GM12801 (cell line): ENCODE measurements around the gene ADIPOR2.

Source experiments
- TF ChIP-seq, protein P1 (sequence below): IDR thresholded peaks from one replicate; pipeline ENCODE4 v1.5.1; 2011; ENCODE audit warnings: control low read depth; ENCODE audit not compliant: insufficient read length; ENCODE audit errors: extremely low read depth

ADIPOR2 gene

DNA sequence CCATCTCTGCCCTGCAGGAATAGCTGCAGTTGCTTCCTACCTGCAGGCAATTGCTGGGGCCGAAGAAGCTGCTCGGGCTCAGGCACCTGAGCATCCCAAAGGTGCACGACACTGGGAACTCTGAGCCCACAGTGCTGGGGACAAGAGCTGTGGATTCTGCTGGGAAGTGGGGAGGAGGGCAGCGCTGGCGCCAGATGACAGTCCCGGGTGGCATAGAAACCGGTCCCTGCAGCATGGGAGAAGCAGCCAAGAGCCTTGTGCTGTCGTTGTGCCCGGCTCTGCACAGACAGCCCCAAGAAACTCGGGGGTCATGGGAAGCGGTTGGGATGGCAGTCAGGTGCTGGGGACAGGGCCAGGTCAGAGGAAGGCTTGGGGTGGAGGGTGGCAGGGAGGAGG, 130.0 kb downstream of the ADIPOR2 start:
- TF ChIP-seq, protein P1, sequence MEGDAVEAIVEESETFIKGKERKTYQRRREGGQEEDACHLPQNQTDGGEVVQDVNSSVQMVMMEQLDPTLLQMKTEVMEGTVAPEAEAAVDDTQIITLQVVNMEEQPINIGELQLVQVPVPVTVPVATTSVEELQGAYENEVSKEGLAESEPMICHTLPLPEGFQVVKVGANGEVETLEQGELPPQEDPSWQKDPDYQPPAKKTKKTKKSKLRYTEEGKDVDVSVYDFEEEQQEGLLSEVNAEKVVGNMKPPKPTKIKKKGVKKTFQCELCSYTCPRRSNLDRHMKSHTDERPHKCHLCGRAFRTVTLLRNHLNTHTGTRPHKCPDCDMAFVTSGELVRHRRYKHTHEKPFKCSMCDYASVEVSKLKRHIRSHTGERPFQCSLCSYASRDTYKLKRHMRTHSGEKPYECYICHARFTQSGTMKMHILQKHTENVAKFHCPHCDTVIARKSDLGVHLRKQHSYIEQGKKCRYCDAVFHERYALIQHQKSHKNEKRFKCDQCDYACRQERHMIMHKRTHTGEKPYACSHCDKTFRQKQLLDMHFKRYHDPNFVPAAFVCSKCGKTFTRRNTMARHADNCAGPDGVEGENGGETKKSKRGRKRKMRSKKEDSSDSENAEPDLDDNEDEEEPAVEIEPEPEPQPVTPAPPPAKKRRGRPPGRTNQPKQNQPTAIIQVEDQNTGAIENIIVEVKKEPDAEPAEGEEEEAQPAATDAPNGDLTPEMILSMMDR = no peak

DNA sequence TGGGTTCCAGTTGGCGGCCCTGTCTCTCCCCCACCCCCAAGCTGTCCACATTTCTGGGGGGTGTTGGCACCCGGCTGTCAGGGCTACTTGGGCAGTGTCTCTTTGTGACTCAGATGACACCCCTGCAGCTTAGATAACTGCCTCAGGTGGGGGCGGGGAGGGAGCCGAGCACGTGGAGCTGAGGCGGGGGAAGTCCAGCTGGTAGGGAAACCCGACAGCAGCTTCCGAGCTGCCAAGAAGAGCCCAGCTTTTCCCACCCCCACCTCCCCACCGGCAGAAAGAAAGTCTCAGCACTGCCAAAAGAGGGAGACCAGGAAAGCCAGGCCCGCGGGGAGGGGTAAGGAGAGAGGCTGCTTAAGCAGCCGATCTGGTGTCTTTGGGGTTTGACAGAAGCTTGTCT, 130.9 kb downstream of the ADIPOR2 start:
- TF ChIP-seq, protein P1 = no peak

DNA sequence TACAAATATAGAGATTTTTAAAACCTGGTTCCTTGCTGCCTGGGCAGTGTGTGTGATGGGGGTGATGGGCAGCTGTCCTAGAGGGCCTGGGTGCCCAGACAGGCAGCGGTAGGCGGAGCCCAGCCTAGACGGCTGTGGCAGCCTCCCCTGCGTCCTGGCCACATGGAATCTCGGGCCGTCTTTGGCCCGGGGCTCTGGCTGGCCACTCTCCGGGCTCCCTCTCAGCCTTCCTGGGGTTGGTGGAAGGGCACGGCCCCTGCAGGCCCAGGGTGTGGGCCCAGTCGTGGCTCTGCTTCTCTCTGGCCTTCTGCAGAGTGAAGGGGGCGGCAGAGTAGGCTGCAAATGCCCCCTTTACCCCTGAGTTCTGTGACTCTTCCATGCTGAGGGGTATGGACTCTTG, 131.8 kb downstream of the ADIPOR2 start:
- TF ChIP-seq, protein P1 = no peak

DNA sequence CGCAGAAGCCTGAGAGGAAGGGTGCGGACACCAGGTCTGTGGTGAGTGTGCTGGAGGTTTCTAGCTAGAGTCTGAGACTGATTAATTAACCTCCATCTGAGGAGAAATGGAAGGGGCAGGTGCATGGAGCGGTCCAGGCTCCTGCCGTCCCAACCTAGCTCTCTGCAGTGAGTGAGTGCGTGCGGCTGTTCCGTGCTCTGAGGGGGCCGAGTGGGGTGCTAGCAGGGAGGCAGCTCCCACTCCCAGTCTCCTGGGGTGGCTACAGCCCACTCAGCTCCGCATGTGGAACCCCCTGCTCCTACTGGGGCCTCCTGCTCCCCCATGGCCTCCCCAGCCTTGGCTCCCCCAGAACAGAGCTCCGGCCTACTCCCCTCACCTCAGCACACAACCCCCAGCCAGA, 132.4 kb downstream of the ADIPOR2 start:
- TF ChIP-seq, protein P1 = no peak

DNA sequence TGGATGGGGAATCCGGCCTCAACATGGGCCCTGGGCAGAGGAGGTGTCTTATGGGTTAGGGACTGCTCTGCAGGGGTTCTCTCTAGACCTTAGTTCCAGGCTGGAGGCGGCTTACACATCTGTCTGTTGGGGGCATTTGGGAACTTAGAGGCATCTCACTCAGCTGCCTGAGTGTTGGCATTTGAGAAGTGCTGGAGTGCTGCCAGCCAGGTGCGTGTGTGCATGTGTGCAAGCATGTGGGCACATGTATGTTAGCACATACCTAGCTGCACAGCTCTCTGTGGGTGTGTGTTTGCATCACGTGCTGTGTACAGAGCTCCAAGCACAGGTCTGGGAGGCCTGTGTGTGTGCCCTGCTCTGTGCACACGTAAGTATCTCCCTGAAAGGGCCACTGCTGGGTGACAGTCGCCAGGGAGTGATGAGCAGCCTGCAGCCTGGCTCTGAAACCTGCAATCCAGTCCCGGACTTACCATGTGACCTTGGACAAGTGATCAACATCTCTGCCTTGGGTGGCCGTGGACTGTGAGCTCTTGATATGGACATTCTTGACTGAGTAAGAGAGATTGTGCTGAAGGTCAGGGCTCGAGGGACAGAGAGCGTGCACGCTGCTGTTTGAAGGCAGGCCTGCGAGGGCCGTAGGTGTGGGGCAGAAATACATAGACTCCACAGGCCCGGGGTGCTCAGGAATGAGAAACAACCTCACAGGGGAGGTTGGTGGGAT, 134.7 kb downstream of the ADIPOR2 start:
- TF ChIP-seq, protein P1 = no peak

DNA sequence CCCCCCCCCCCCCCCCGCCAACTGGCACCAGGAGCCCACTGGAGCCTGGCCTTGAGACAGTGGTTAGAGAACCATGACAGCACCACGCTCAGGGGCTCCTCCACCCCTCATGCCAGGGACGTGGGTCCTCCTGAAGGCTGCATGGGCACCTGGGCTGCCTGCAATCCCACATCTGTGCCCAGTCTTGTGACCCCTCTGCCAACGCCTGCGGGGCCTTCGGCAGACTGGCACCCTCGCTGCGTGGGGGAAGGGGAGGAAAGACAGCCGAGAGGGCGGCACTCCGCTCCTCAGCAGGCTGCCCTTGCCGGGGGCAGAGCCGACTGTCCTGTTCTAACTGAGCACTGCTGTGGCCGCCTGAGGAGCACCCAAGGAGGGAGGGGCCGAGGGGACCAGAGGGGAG, 135.5 kb downstream of the ADIPOR2 start:
- TF ChIP-seq, protein P1 = no peak

DNA sequence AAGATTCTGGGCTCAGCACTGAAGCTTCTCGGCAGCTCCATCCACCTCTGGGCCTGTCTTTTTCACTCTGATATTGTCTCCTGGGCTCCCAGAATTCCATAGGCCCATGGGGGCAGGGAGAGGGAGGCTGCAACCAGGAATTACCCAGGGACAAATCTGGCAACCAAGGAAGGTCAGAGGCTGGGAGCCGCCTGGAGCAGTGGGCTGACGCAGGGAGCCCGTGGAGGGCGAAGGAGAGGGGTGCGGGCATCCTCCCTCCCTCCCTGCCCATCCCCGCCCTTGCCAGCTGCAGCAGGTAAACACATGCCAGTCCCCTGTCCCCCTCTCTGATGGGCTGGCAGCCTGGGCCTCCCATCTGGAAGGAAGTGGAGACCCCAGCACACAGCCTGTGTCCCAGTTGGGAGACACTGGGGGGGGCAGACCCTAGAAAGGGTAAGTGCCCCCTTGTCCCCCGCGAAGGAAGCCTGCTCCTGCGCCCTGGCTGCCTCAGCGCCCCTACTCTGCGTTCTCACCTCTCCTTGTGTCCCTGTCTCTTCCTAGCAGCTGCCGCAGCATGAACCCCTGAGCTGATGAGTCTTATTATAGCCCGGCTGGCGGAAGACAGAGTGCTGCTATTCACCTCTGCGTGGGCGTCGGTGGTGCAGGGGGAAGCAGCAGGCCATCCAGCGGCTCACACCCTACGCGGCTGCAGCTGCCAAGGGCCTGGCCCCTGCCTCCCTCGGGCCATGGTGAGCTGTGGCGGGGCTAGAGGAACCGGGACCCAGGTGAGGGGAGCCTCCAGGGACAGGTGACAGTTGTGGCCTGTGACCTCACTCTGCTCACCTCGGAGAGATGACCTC, 136.2 kb downstream of the ADIPOR2 start:
- TF ChIP-seq, protein P1 = no peak
